Astrocyte (in vitro differentiated cells and primary cell): ENCODE measurements around the gene IGF2R. TPM values are rescaled to one million over a fixed set of nuclear protein-coding genes. Genes with fewer than 3 reads are reported as not detected.

ENCODE experiments used
- DNase-seq: peaks from one replicate; pipeline ENCODE4 v3.0.0-alpha.2; 2010; ENCODE audit warnings: low read depth
- FAIRE-seq: peaks from 2 replicates; lab custom pipeline; 2011; peaks lifted over from hg19 to GRCh38; lab: Jason Lieb, UNC
- H2AFZ ChIP-seq: 2 replicates; pipeline ENCODE4 v1.6.0; 2012; ENCODE audit warnings: low read depth, low read length, inconsistent platforms
- H3K27ac ChIP-seq: 2 replicates; pipeline ENCODE4 v1.5.1; 2011; ENCODE audit warnings: low read depth, low read length, inconsistent platforms
- H3K27me3 ChIP-seq: 2 replicates; pipeline ENCODE4 v1.6.0; 2011; ENCODE audit warnings: low read length, inconsistent platforms; ENCODE audit not compliant: insufficient read depth
- H3K36me3 ChIP-seq: 2 replicates; pipeline ENCODE4 v1.5.1; 2011; ENCODE audit warnings: low read length, inconsistent platforms; ENCODE audit not compliant: insufficient read depth
- H3K4me1 ChIP-seq: 2 replicates; pipeline ENCODE4 v1.5.1; 2011; ENCODE audit warnings: low read length, inconsistent platforms; ENCODE audit not compliant: insufficient read depth
- H3K4me2 ChIP-seq: 2 replicates; pipeline ENCODE4 v1.6.0; 2012; ENCODE audit warnings: low read length, inconsistent platforms
- H3K4me3 ChIP-seq: 2 replicates; pipeline ENCODE4 v1.5.1; 2011; ENCODE audit warnings: low read depth, mild to moderate bottlenecking, low read length, inconsistent platforms; ENCODE audit not compliant: insufficient read depth
- H3K79me2 ChIP-seq: 2 replicates; pipeline ENCODE4 v1.6.0; 2012; ENCODE audit warnings: mild to moderate bottlenecking, low read length, inconsistent platforms; ENCODE audit not compliant: insufficient read depth
- H3K9ac ChIP-seq: 2 replicates; pipeline ENCODE4 v1.6.0; 2012; ENCODE audit warnings: mild to moderate bottlenecking, low read length, inconsistent platforms
- H3K9me3 ChIP-seq: 2 replicates; pipeline ENCODE4 v1.5.1; 2012; ENCODE audit warnings: low read depth, mild to moderate bottlenecking, low read length, inconsistent platforms; ENCODE audit not compliant: insufficient read depth
- H4K20me1 ChIP-seq: 2 replicates; pipeline ENCODE4 v1.6.0; 2012; ENCODE audit warnings: low read length, inconsistent platforms; ENCODE audit not compliant: insufficient read depth
- H3K27ac Mint-ChIP-seq: one replicate; pipeline ENCODE4 v1.8.0; 2021; ENCODE audit warnings: mild to moderate bottlenecking, mixed read lengths; ENCODE audit not compliant: unreplicated experiment
- H3K27me3 Mint-ChIP-seq: one replicate; pipeline ENCODE4 v1.8.0; 2021; ENCODE audit warnings: low read depth, mixed read lengths; ENCODE audit not compliant: unreplicated experiment
- H3K36me3 Mint-ChIP-seq: one replicate; pipeline ENCODE4 v1.8.0; 2021; ENCODE audit warnings: low read depth, mixed read lengths; ENCODE audit not compliant: unreplicated experiment
- H3K4me1 Mint-ChIP-seq: one replicate; pipeline ENCODE4 v1.8.0; 2021; ENCODE audit warnings: low read depth, mixed read lengths; ENCODE audit not compliant: unreplicated experiment
- H3K4me3 Mint-ChIP-seq: one replicate; pipeline ENCODE4 v1.8.0; 2021; ENCODE audit warnings: mild to moderate bottlenecking, moderate library complexity, mixed read lengths; ENCODE audit not compliant: unreplicated experiment
- H3K9me3 Mint-ChIP-seq: one replicate; pipeline ENCODE4 v1.8.0; 2021; ENCODE audit warnings: mild to moderate bottlenecking, mixed read lengths; ENCODE audit not compliant: unreplicated experiment
- EZH2 ChIP-seq: IDR thresholded peaks from 2 replicates; pipeline ENCODE4 v1.6.1; 2012; ENCODE audit warnings: mild to moderate bottlenecking, low read length, inconsistent platforms; ENCODE audit not compliant: insufficient read depth
- total RNA-seq: library from RNA; stranded (reverse); gene quantifications from 2 replicates; pipeline ENCODE4 v1.2.1, GENCODE V29; 2021
- TF ChIP-seq, protein P1 (sequence below): IDR thresholded peaks from 2 replicates; pipeline ENCODE4 v1.5.1; 2011; ENCODE audit warnings: low read depth, mild to moderate bottlenecking, inconsistent platforms, low read length, moderate library complexity; ENCODE audit not compliant: insufficient read depth

IGF2R gene
- total RNA-seq, 1 donor from 2014 or later: 173 TPM

DNA sequence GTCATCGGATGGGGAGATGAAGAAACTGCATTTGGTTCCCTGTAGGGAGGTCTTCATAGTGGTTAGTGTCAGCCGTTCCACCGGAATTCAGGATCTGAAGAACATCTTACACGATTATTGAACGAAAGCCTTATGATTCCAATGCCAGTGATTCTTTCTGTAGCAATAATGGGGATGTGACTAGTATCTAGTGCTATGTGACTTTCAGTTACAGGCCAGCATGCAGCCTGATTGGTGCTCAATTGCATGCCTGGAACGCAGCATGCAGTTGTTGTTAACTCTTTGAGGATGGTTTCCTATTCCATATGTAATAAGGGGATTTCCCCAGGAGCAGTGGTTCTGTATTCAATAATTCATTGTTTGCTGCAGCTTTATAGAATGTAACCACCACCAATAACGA, 81.1 kb downstream of the IGF2R start:
- peak overlapping the region; percentile 23 for H3K4me3 Mint-ChIP-seq
- no peak for FAIRE-seq
- H3K4me1 ChIP-seq: no peaks in the 10 kb centered on the region
- peaks cover 5% of the 10 kb centered on the region for H3K9me3 Mint-ChIP-seq
- no peaks in the 10 kb centered on the region for H3K27me3 Mint-ChIP-seq
- H4K20me1 ChIP-seq: peaks cover 8% of the 10 kb centered on the region
- H3K9me3 ChIP-seq: no peaks in the 10 kb centered on the region
- H3K36me3 ChIP-seq: peaks cover 46% of the 10 kb centered on the region
- H3K4me2 ChIP-seq: no peak overlapping the region
- H3K36me3 Mint-ChIP-seq: peaks cover 46% of the 10 kb centered on the region
- no peak overlapping the region for H3K27ac ChIP-seq
- no peak for DNase-seq
- H3K27ac Mint-ChIP-seq: no peak overlapping the region
- H3K79me2 ChIP-seq: no peaks in the 10 kb centered on the region
- H3K27me3 ChIP-seq: no peaks in the 10 kb centered on the region
- peaks cover 26% of the 10 kb centered on the region for H3K4me1 Mint-ChIP-seq
- TF ChIP-seq EZH2: no peak
- TF ChIP-seq, protein P1, sequence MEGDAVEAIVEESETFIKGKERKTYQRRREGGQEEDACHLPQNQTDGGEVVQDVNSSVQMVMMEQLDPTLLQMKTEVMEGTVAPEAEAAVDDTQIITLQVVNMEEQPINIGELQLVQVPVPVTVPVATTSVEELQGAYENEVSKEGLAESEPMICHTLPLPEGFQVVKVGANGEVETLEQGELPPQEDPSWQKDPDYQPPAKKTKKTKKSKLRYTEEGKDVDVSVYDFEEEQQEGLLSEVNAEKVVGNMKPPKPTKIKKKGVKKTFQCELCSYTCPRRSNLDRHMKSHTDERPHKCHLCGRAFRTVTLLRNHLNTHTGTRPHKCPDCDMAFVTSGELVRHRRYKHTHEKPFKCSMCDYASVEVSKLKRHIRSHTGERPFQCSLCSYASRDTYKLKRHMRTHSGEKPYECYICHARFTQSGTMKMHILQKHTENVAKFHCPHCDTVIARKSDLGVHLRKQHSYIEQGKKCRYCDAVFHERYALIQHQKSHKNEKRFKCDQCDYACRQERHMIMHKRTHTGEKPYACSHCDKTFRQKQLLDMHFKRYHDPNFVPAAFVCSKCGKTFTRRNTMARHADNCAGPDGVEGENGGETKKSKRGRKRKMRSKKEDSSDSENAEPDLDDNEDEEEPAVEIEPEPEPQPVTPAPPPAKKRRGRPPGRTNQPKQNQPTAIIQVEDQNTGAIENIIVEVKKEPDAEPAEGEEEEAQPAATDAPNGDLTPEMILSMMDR: no peak
- no peak overlapping the region for H3K4me3 ChIP-seq
- no peak overlapping the region for H2AFZ ChIP-seq
- H3K9ac ChIP-seq: no peak overlapping the region

DNA sequence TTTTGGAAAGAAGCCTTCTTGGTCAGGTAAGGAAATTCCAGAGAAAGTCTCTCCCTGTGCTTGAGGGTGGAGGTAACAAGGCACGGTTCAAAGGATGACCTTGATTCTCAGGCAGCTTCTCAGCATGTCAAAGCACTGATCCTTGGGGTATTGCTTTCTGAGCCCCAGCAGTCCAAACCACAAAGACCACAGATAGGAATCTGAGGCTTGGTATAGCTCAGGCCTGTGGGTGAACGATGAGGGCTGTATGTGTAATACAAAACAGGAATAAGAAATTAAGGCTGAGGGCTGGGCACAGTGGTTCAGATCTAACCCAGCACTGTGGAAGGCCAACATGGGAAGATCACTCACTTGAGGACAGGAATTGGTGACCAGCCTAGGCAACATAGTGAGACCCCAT, 82.5 kb downstream of the IGF2R start:
- no peak overlapping the region for H3K4me3 ChIP-seq
- DNase-seq (peak; percentile 16), FAIRE-seq (no peak)
- TF ChIP-seq, protein P1: no peak
- TF ChIP-seq EZH2: no peak
- H3K9me3 ChIP-seq: no peaks in the 10 kb centered on the region
- H2AFZ ChIP-seq: no peak overlapping the region
- H3K27ac Mint-ChIP-seq: no peak overlapping the region
- H3K79me2 ChIP-seq: no peaks in the 10 kb centered on the region
- no peaks in the 10 kb centered on the region for H3K27me3 ChIP-seq
- peaks cover 22% of the 10 kb centered on the region for H4K20me1 ChIP-seq
- H3K27ac ChIP-seq: no peak overlapping the region
- peaks cover 45% of the 10 kb centered on the region for H3K36me3 Mint-ChIP-seq
- H3K4me1 Mint-ChIP-seq: peaks cover 26% of the 10 kb centered on the region
- H3K4me1 ChIP-seq: no peaks in the 10 kb centered on the region
- H3K27me3 Mint-ChIP-seq: no peaks in the 10 kb centered on the region
- H3K9me3 Mint-ChIP-seq: peaks cover 5% of the 10 kb centered on the region
- H3K9ac ChIP-seq: no peak overlapping the region
- H3K4me3 Mint-ChIP-seq: no peak overlapping the region
- peaks cover 42% of the 10 kb centered on the region for H3K36me3 ChIP-seq
- H3K4me2 ChIP-seq: no peak overlapping the region

DNA sequence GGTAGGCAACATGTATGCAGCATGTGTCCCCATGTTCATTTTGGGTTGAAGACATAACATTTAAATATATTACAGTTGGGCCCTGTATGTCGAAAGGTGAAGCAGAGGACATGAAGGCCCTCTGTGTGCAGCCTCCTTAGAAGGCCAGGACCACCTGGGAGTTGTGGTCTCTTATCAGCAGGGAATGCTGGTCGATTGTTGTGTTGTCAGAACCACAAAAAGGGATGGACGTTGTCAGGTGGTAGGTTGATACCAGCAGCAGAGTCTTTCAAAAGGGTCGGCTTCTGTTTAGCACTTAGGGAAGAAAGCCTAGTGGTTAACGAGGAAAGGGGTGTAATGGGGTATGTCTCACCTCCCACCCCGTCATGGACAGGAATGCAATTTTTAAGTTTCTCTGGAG, 85.4 kb downstream of the IGF2R start:
- Histone ChIP-seq H3K9ac (no peak overlapping the region), H3K27ac (no peak overlapping the region), H3K79me2 (no peaks in the 10 kb centered on the region), H2AFZ (no peak overlapping the region), H3K4me3 (no peak overlapping the region), H4K20me1 (peaks cover 32% of the 10 kb centered on the region), H3K4me2 (no peak overlapping the region), H3K4me1 (no peaks in the 10 kb centered on the region), H3K36me3 (peaks cover 39% of the 10 kb centered on the region), H3K9me3 (no peaks in the 10 kb centered on the region), H3K27me3 (no peaks in the 10 kb centered on the region)
- no peak for DNase-seq
- Mint-ChIP-seq H3K4me1 (peaks cover 15% of the 10 kb centered on the region), H3K27me3 (no peaks in the 10 kb centered on the region), H3K4me3 (no peak overlapping the region), H3K36me3 (peaks cover 41% of the 10 kb centered on the region), H3K27ac (no peak overlapping the region), H3K9me3 (peaks cover 5% of the 10 kb centered on the region)
- no peak for TF ChIP-seq EZH2
- TF ChIP-seq, protein P1: no peak
- no peak for FAIRE-seq
